ENCODE data around the gene IL36A. TPM values are rescaled to one million over a fixed set of nuclear protein-coding genes. Genes with fewer than 3 reads are reported as not detected.

The IL36A gene
- total and polyA plus RNA-seq, 2 donors (not counting 3 experiments of a cell fraction or from before 2014, with no cell fraction given): not detected

DNA sequence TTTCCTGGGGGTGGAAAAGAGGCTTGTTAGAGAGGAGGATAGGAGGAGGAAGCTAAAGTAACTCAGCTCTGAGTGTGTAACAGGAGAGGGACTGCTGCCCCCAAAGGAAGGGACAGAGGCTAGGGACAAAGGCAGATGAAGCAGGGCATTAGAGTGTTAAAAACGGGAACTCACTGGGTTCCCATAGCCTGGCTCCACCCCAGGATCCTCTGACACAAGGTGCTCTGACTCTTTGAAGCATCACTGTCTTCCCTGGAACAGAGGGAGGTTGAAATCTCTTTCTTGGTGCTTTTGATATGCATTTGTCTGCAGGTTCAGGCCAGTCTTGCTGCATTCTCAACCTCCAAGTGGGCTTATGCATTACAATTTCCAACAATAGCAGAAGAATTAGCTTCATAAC is 22.9 kb downstream of the IL36A start:
- POLR2A ChIA-PET: no interaction called here
- dilution Hi-C loops (cut with MboI; ENCODE audit: extremely low pct_ligation_motif_present, low sequenced_read_pairs): no loop called here
- Histone ChIP-seq H3K4me2 (ENCODE audit: insufficient read depth, low read length) (no peak overlapping the region), H3K27ac (ENCODE audit: insufficient read depth, low read depth, low read length) (no peak overlapping the region), H3K9me1 (replicated peaks; ENCODE audit: control insufficient read depth, extremely low read depth, insufficient read depth, low read length) (no peaks in the 10 kb centered on the region), H4K20me1 (replicated peaks; ENCODE audit: control insufficient read depth, extremely low read depth, insufficient read depth, low read length) (no peaks in the 10 kb centered on the region), H3K4me1 (ENCODE audit: control insufficient read depth, extremely low read depth, insufficient read depth, low read length) (no peaks in the 10 kb centered on the region), H3K79me2 (ENCODE audit: control insufficient read depth, insufficient read depth, low read length) (no peaks in the 10 kb centered on the region), H2AFZ (ENCODE audit: low read depth, low read length) (no peak overlapping the region), H3K4me3 (replicated peaks in 1 of 3; ENCODE audit: insufficient read depth in 1 of 3, low read depth in 1 of 3, low read length in 3 of 3) (no peak overlapping the region), H3K9ac (replicated peaks; ENCODE audit: extremely low read depth, insufficient read depth, low read length) (no peak overlapping the region), H3K9me3 (replicated peaks; ENCODE audit: control insufficient read depth, insufficient read depth, low read length) (no peaks in the 10 kb centered on the region), H3K36me3 (ENCODE audit: control insufficient read depth in 2 of 2, extremely low read depth in 1 of 2, insufficient read depth in 2 of 2, low read length in 2 of 2) (no peaks in the 10 kb centered on the region), H3K27me3 (ENCODE audit: control insufficient read depth in 2 of 2, insufficient read depth in 2 of 2, low read length in 2 of 2) (peaks cover 1 to 13% of the 10 kb centered on the region in 2 experiments)
- no peak for DNase-seq (ENCODE audit: low read depth, low spot score)
- CTCF ChIA-PET: interaction anchor here (1.0 kb wide), 2 partner anchors 10 to 69 kb away, joined by 3 read pairs; no protein-coding TSS in a partner anchor
- intact Hi-C loops (cut with micrococcal nuclease): no loop called here
- TF ChIP-seq MYC (IDR thresholded peaks at IDR 0.05; ENCODE audit: low read depth, low read length): no peak
- TF ChIP-seq JUN (IDR thresholded peaks at IDR 0.05; ENCODE audit: borderline replicate concordance, insufficient read depth, insufficient read length, low read depth): no peak
- TF ChIP-seq, protein P1, sequence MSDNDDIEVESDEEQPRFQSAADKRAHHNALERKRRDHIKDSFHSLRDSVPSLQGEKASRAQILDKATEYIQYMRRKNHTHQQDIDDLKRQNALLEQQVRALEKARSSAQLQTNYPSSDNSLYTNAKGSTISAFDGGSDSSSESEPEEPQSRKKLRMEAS (IDR thresholded peaks at IDR 0.05; ENCODE audit: insufficient read depth, insufficient read length): no peak
- no peak for TF ChIP-seq POLR2AphosphoS5 (IDR thresholded peaks at IDR 0.05; ENCODE audit: insufficient read depth, low read depth, low read length)
- no peak for TF ChIP-seq FOS (IDR thresholded peaks at IDR 0.05; ENCODE audit: borderline replicate concordance, insufficient read depth, low read length)
- TF ChIP-seq GATA2 (IDR thresholded peaks at IDR 0.05; ENCODE audit: insufficient read depth, insufficient read length, low read depth, low read length): no peak
- TF ChIP-seq, protein P2, sequence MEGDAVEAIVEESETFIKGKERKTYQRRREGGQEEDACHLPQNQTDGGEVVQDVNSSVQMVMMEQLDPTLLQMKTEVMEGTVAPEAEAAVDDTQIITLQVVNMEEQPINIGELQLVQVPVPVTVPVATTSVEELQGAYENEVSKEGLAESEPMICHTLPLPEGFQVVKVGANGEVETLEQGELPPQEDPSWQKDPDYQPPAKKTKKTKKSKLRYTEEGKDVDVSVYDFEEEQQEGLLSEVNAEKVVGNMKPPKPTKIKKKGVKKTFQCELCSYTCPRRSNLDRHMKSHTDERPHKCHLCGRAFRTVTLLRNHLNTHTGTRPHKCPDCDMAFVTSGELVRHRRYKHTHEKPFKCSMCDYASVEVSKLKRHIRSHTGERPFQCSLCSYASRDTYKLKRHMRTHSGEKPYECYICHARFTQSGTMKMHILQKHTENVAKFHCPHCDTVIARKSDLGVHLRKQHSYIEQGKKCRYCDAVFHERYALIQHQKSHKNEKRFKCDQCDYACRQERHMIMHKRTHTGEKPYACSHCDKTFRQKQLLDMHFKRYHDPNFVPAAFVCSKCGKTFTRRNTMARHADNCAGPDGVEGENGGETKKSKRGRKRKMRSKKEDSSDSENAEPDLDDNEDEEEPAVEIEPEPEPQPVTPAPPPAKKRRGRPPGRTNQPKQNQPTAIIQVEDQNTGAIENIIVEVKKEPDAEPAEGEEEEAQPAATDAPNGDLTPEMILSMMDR (IDR thresholded peaks at IDR 0.05; ENCODE audit: extremely low read depth in 1 of 2, insufficient read depth in 1 of 2, low read depth in 1 of 2, low read length in 2 of 2): no peak
- no peak for TF ChIP-seq POLR2A (IDR thresholded peaks at IDR 0.05; ENCODE audit: low read depth, low read length)
- no peak for TF ChIP-seq EZH2 (IDR thresholded peaks at IDR 0.05; ENCODE audit: borderline replicate concordance, low read depth, low read length, severe bottlenecking)
- no TSS peak for BruUV-seq (replicated peaks)
- no peak for FAIRE-seq

Measured in endothelial cell of umbilical vein (primary cell).